Measurements from ENCODE around the gene MFSD6. TPM values are rescaled to one million over a fixed set of nuclear protein-coding genes. Genes with fewer than 3 reads are reported as not detected.

MFSD6 gene
- total RNA-seq, 2 experiments from 2014 or later, result 34.1 to 37.1 TPM

- POLR2A ChIA-PET, result no interaction called here
- CTCF ChIA-PET, result no interaction called here
- H3K9me3 Mint-ChIP-seq, result no peaks in the 10 kb centered on the region
- peaks cover 2% of the 10 kb centered on the region for H3K36me3 Mint-ChIP-seq
- no peak overlapping the region for H3K27ac Mint-ChIP-seq
- H3K4me1 Mint-ChIP-seq (ENCODE audit: low read depth), result peaks cover 48% of the 10 kb centered on the region
- no peaks in the 10 kb centered on the region for H3K27me3 Mint-ChIP-seq
- no peak for DNase-seq
- no peak overlapping the region for H3K4me3 Mint-ChIP-seq
- intact Hi-C loops (cut with micrococcal nuclease), result loop anchor here (2.0 kb wide), 1 partner anchor 27 kb away; no protein-coding TSS in a partner anchor
These were observed 38.0 kb downstream of the MFSD6 start for GRCh38 chr2:190446193-190446592.

- H3K4me3 Mint-ChIP-seq, result no peak overlapping the region
- intact Hi-C loops (cut with micrococcal nuclease), result loop anchor here (2.0 kb wide), 1 partner anchor 28 kb away; no protein-coding TSS in a partner anchor
These were observed 38.8 kb downstream of the MFSD6 start for GRCh38 chr2:190446750-190447516.

GRCh38 chr2:190447766-190448165, 39.6 kb downstream of the MFSD6 start:
- no peak for DNase-seq
- Mint-ChIP-seq H3K27me3 (no peaks in the 10 kb centered on the region), H3K36me3 (peaks cover 2% of the 10 kb centered on the region), H3K9me3 (no peaks in the 10 kb centered on the region), H3K4me3 (no peak overlapping the region), H3K4me1 (ENCODE audit: low read depth) (peaks cover 49% of the 10 kb centered on the region), H3K27ac (no peak overlapping the region)
- intact Hi-C loops (cut with micrococcal nuclease), result loop anchor here (2.0 kb wide), 1 partner anchor 29 kb away; no protein-coding TSS in a partner anchor
- ChIA-PET CTCF (no interaction called here), POLR2A (no interaction called here)

More at GRCh38 chr2:190446750-190447516, 38.8 kb downstream of the MFSD6 start:
- Mint-ChIP-seq H3K27ac (no peak overlapping the region), H3K36me3 (peaks cover 2% of the 10 kb centered on the region), H3K27me3 (no peaks in the 10 kb centered on the region), H3K4me1 (ENCODE audit: low read depth) (peaks cover 49% of the 10 kb centered on the region), H3K9me3 (no peaks in the 10 kb centered on the region)
- ChIA-PET POLR2A (no interaction called here), CTCF (no interaction called here)
- no peak for DNase-seq

GRCh38 chr2:190449925-190450324, 41.8 kb downstream of the MFSD6 start:
- ChIA-PET CTCF (interaction anchor here (0.7 kb wide), 1 partner anchor 10 kb away, joined by 3 read pairs; no protein-coding TSS in a partner anchor), POLR2A (no interaction called here)
- H3K4me1 Mint-ChIP-seq (ENCODE audit: low read depth), result peaks cover 35% of the 10 kb centered on the region
- no peak overlapping the region for H3K4me3 Mint-ChIP-seq
- intact Hi-C loops (cut with micrococcal nuclease), result no loop called here
- DNase-seq, result no peak
- H3K27me3 Mint-ChIP-seq, result no peaks in the 10 kb centered on the region
- no peaks in the 10 kb centered on the region for H3K9me3 Mint-ChIP-seq
- no peak overlapping the region for H3K27ac Mint-ChIP-seq
- H3K36me3 Mint-ChIP-seq, result peaks cover 10% of the 10 kb centered on the region

GRCh38 chr2:190450363-190450762, 42.2 kb downstream of the MFSD6 start:
- H3K9me3 Mint-ChIP-seq, result no peaks in the 10 kb centered on the region
- intact Hi-C loops (cut with micrococcal nuclease), result no loop called here

DNA sequence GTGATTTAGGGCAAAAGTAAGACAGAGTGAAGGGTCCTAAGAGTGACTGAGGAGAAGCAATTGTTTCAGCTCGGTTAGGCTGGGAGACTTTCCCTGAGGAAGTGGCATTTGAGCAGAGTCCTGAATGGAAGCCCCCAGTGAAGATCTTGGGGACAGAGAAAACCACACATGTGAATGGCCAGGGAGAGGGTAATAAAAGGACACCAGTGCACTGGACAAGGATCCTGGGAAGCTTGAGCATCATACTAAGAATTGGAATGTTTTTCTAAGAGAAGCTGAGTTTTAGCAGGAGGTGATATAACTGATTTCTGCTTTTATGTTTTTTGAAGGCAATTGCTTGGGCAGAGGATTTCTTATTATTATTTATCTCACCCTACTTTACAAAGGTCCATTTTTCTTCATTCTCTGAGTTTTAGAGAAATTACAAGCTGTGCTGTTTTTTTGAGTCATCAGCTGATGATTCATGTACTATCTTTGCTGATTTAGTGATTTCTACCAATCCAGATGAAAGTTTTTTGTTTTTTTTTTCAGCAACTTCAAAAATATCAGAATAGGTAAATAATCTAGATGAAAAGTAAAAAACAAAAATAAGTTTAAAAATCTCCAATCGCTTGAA, 43.5 kb downstream of the MFSD6 start:
- peaks cover 27% of the 10 kb centered on the region for H3K4me1 Mint-ChIP-seq (ENCODE audit: low read depth)
- no peaks in the 10 kb centered on the region for H3K9me3 Mint-ChIP-seq
- ChIA-PET POLR2A (interaction anchor here (0.5 to 0.8 kb wide), 2 partner anchors 44 to 137 kb away, joined by 3 to 4 read pairs; no protein-coding TSS in a partner anchor), CTCF (no interaction called here)
- intact Hi-C loops (cut with micrococcal nuclease), result no loop called here
- DNase-seq, result no peak
- no peak overlapping the region for H3K27ac Mint-ChIP-seq
- H3K27me3 Mint-ChIP-seq, result no peaks in the 10 kb centered on the region
- H3K36me3 Mint-ChIP-seq, result peaks cover 12% of the 10 kb centered on the region
- H3K4me3 Mint-ChIP-seq, result no peak overlapping the region

More at GRCh38 chr2:190450363-190450762, 42.2 kb downstream of the MFSD6 start:
- Mint-ChIP-seq H3K27ac (no peak overlapping the region), H3K27me3 (no peaks in the 10 kb centered on the region), H3K4me3 (no peak overlapping the region), H3K4me1 (ENCODE audit: low read depth) (peaks cover 31% of the 10 kb centered on the region), H3K36me3 (peaks cover 10% of the 10 kb centered on the region)
- no peak for DNase-seq
- ChIA-PET POLR2A (no interaction called here), CTCF (interaction anchor here (0.7 kb wide), 1 partner anchor 9 kb away, joined by 3 read pairs; no protein-coding TSS in a partner anchor)

GRCh38 chr2:190452433-190452832, 44.3 kb downstream of the MFSD6 start:
- Mint-ChIP-seq H3K4me3 (no peak overlapping the region), H3K36me3 (peaks cover 18% of the 10 kb centered on the region), H3K4me1 (ENCODE audit: low read depth) (peaks cover 27% of the 10 kb centered on the region), H3K27me3 (no peaks in the 10 kb centered on the region), H3K27ac (no peak overlapping the region), H3K9me3 (no peaks in the 10 kb centered on the region)
- POLR2A ChIA-PET, result interaction anchor here (0.5 kb wide), 1 partner anchor 138 kb away, joined by 4 read pairs; no protein-coding TSS in a partner anchor
- intact Hi-C loops (cut with micrococcal nuclease), result no loop called here
- DNase-seq, result no peak
- CTCF ChIA-PET, result no interaction called here

DNA sequence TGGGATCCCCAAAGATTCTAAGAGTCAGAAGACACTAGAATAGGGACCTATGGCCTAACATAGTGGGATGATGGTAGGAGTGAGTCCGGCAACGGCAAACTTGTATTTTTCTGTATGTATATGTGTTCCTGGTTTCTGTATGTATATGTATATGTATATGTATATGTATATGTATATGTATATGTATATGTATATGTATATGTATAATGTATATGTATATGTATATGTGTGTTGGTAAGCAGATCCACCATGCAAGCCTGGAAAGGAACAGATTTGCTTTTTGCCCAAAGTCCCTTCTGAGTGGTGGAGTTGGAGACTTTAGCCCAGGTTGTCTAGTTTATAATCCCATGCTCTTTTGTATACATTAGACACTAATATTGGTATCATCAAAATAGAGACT, 46.6 kb downstream of the MFSD6 start:
- DNase-seq, result no peak
- H3K36me3 Mint-ChIP-seq, result peaks cover 19% of the 10 kb centered on the region
- H3K27me3 Mint-ChIP-seq, result no peaks in the 10 kb centered on the region
- intact Hi-C loops (cut with micrococcal nuclease), result no loop called here
- peaks cover 23% of the 10 kb centered on the region for H3K4me1 Mint-ChIP-seq (ENCODE audit: low read depth)
- POLR2A ChIA-PET, result no interaction called here
- no peak overlapping the region for H3K4me3 Mint-ChIP-seq
- CTCF ChIA-PET, result interaction anchor here (0.6 kb wide), 1 partner anchor 28 kb away, joined by 3 read pairs; no protein-coding TSS in a partner anchor
- no peaks in the 10 kb centered on the region for H3K9me3 Mint-ChIP-seq
- H3K27ac Mint-ChIP-seq, result no peak overlapping the region

- Mint-ChIP-seq H3K36me3 (peaks cover 21% of the 10 kb centered on the region), H3K9me3 (no peaks in the 10 kb centered on the region), H3K4me3 (no peak overlapping the region), H3K27me3 (no peaks in the 10 kb centered on the region), H3K27ac (no peak overlapping the region), H3K4me1 (ENCODE audit: low read depth) (peaks cover 27% of the 10 kb centered on the region)
- ChIA-PET CTCF (no interaction called here), POLR2A (no interaction called here)
- no peak for DNase-seq
- intact Hi-C loops (cut with micrococcal nuclease), result no loop called here
These were observed 47.4 kb downstream of the MFSD6 start for GRCh38 chr2:190455358-190456095.

DNA sequence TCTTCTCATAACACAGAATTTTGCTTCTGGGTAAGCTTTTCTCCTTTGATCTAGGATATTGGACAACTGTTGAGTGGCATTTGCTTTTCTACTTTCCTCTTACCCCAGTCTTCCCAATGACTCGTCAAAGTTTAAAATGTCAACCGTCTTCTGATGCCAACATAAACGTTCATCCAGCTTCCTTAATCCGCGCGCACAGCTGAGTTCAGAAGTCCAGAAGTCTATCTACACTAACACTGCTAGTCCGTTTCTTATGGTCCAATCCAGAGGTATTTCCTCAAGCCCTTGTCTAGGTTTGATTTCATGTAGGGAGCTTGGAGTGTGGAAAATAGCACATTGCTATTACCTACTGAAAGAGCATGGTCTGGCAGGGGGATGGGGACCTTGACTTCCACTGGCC, 48.7 kb downstream of the MFSD6 start:
- intact Hi-C loops (cut with micrococcal nuclease), result no loop called here
- ChIA-PET CTCF (no interaction called here), POLR2A (no interaction called here)
- Mint-ChIP-seq H3K4me3 (no peak overlapping the region), H3K36me3 (peaks cover 22% of the 10 kb centered on the region), H3K4me1 (ENCODE audit: low read depth) (peaks cover 19% of the 10 kb centered on the region), H3K27me3 (no peaks in the 10 kb centered on the region), H3K27ac (no peak overlapping the region), H3K9me3 (no peaks in the 10 kb centered on the region)
- DNase-seq, result no peak

- H3K9me3 Mint-ChIP-seq, result no peaks in the 10 kb centered on the region
- intact Hi-C loops (cut with micrococcal nuclease), result no loop called here
- H3K4me3 Mint-ChIP-seq, result no peak overlapping the region
- no peak for DNase-seq
- no peaks in the 10 kb centered on the region for H3K27me3 Mint-ChIP-seq
- no peak overlapping the region for H3K27ac Mint-ChIP-seq
- ChIA-PET POLR2A (no interaction called here), CTCF (no interaction called here)
- peaks cover 16% of the 10 kb centered on the region for H3K4me1 Mint-ChIP-seq (ENCODE audit: low read depth)
- H3K36me3 Mint-ChIP-seq, result peaks cover 22% of the 10 kb centered on the region
These were observed 49.1 kb downstream of the MFSD6 start for GRCh38 chr2:190457256-190457655.
